Prostate gland (tissue), 2 donors: ENCODE data around the gene TRIP6.

Source experiments
- POLR2AphosphoS5 ChIP-seq: sonication (generic); formaldehyde crosslinking; IDR thresholded peaks from one replicate; pipeline ENCODE4 v1.6.1; 2017; ENCODE audit warnings: antibody characterized with exemption
- TF ChIP-seq, protein P1 (sequence below), 4 experiments: fragments of 200-600 bp in 2 of 4; fragments of 450-650 bp in 2 of 4; sonication (generic) in 2 of 4; IDR thresholded peaks; 1 replicate in 3 of 4; 2 replicates in 1 of 4; pipeline ENCODE4 v1.5.1; 2016 to 2019; ENCODE audit warnings: antibody characterized with exemption in 4 of 4, mild to moderate bottlenecking in 2 of 4, moderate library complexity in 2 of 4

DNA sequence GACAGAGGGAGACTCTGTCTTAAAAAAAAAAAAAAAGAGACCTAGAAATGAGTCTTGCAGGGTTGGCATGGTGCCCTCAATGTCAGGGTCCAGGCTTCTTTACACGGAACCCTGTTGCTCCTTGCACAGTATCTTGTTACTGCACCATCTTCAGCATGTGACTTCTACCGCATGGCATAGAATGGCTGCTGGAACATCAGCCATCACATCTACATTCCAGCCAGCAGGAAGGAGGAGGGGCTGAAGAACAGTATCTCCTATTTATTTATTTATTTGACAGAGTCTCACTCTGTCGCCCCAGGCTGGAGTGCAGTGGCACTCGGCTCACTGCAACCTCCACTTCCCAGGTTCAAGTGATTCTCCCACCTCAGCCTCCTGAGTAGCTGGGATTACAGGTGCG is 32.2 kb downstream of the TRIP6 start:
- TF ChIP-seq, protein P1, sequence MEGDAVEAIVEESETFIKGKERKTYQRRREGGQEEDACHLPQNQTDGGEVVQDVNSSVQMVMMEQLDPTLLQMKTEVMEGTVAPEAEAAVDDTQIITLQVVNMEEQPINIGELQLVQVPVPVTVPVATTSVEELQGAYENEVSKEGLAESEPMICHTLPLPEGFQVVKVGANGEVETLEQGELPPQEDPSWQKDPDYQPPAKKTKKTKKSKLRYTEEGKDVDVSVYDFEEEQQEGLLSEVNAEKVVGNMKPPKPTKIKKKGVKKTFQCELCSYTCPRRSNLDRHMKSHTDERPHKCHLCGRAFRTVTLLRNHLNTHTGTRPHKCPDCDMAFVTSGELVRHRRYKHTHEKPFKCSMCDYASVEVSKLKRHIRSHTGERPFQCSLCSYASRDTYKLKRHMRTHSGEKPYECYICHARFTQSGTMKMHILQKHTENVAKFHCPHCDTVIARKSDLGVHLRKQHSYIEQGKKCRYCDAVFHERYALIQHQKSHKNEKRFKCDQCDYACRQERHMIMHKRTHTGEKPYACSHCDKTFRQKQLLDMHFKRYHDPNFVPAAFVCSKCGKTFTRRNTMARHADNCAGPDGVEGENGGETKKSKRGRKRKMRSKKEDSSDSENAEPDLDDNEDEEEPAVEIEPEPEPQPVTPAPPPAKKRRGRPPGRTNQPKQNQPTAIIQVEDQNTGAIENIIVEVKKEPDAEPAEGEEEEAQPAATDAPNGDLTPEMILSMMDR (IDR thresholded peaks at IDR 0.05): no peak
- no peak for TF ChIP-seq POLR2AphosphoS5
